ENCODE results near the gene MRPL4. TPM values are rescaled to one million over a fixed set of nuclear protein-coding genes. Genes with fewer than 3 reads are reported as not detected.

MRPL4 gene
- total RNA-seq, 2 experiments from 2014 or later: 115 to 116 TPM

GRCh38 chr19:10292789-10293636, 41.0 kb downstream of the MRPL4 start:
- Mint-ChIP-seq H3K4me1 (ENCODE audit: low read depth) (peaks cover 59% of the 10 kb centered on the region), H3K27me3 (ENCODE audit: low read depth) (peaks cover 70% of the 10 kb centered on the region), H3K27ac (no peak overlapping the region), H3K4me3 (peak overlapping the region; percentile 25), H3K36me3 (ENCODE audit: low read depth) (peaks cover 1% of the 10 kb centered on the region), H3K9me3 (no peaks in the 10 kb centered on the region)
- CTCF ChIA-PET: no interaction called here
- no peak for DNase-seq
- intact Hi-C loops (cut with micrococcal nuclease): no loop called here

DNA sequence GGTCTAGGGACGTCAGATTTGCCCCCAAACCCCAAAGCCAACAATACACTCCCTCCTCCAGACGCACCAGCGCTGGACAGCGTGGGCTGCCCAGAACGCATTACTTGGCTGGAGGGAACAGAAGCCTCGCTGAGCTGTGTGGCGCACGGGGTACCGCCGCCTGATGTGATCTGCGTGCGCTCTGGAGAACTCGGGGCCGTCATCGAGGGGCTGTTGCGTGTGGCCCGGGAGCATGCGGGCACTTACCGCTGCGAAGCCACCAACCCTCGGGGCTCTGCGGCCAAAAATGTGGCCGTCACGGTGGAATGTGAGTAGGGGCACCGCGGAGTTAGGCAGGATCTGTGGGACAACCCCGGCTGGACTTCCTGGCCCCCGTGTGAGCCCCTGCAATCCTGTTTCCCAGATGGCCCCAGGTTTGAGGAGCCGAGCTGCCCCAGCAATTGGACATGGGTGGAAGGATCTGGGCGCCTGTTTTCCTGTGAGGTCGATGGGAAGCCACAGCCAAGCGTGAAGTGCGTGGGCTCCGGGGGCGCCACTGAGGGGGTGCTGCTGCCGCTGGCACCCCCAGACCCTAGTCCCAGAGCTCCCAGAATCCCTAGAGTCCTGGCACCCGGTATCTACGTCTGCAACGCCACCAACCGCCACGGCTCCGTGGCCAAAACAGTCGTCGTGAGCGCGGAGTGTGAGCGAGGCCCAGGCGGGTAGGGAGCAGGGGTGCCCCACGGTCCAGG, 41.8 kb downstream of the MRPL4 start:
- no peak for DNase-seq
- H3K4me3 Mint-ChIP-seq: no peak overlapping the region

GRCh38 chr19:10294368-10294697, 42.3 kb downstream of the MRPL4 start:
- Mint-ChIP-seq H3K36me3 (ENCODE audit: low read depth) (peaks cover 1% of the 10 kb centered on the region), H3K9me3 (no peaks in the 10 kb centered on the region), H3K27me3 (ENCODE audit: low read depth) (peaks cover 60% of the 10 kb centered on the region), H3K4me3 (no peak overlapping the region), H3K27ac (no peak overlapping the region), H3K4me1 (ENCODE audit: low read depth) (peaks cover 48% of the 10 kb centered on the region)
- DNase-seq: no peak
- CTCF ChIA-PET: no interaction called here
- intact Hi-C loops (cut with micrococcal nuclease): no loop called here

More for the DNA sequence above, 41.8 kb downstream of the MRPL4 start:
- no peaks in the 10 kb centered on the region for H3K9me3 Mint-ChIP-seq
- intact Hi-C loops (cut with micrococcal nuclease): no loop called here
- H3K27ac Mint-ChIP-seq: no peak overlapping the region
- peaks cover 54% of the 10 kb centered on the region for H3K4me1 Mint-ChIP-seq (ENCODE audit: low read depth)
- H3K36me3 Mint-ChIP-seq (ENCODE audit: low read depth): peaks cover 1% of the 10 kb centered on the region
- CTCF ChIA-PET: no interaction called here
- peaks cover 63% of the 10 kb centered on the region for H3K27me3 Mint-ChIP-seq (ENCODE audit: low read depth)

GRCh38 chr19:10295305-10295846, 43.4 kb downstream of the MRPL4 start:
- Mint-ChIP-seq H3K9me3 (no peaks in the 10 kb centered on the region), H3K27me3 (ENCODE audit: low read depth) (peaks cover 56% of the 10 kb centered on the region), H3K4me1 (ENCODE audit: low read depth) (peaks cover 42% of the 10 kb centered on the region), H3K36me3 (ENCODE audit: low read depth) (peaks cover 1% of the 10 kb centered on the region), H3K27ac (no peak overlapping the region), H3K4me3 (peak overlapping the region; percentile 56)
- intact Hi-C loops (cut with micrococcal nuclease): loop anchor here (1.0 kb wide), 1 partner anchor 8 kb away; no protein-coding TSS in a partner anchor
- CTCF ChIA-PET: no interaction called here
- DNase-seq: peak; percentile 61

DNA sequence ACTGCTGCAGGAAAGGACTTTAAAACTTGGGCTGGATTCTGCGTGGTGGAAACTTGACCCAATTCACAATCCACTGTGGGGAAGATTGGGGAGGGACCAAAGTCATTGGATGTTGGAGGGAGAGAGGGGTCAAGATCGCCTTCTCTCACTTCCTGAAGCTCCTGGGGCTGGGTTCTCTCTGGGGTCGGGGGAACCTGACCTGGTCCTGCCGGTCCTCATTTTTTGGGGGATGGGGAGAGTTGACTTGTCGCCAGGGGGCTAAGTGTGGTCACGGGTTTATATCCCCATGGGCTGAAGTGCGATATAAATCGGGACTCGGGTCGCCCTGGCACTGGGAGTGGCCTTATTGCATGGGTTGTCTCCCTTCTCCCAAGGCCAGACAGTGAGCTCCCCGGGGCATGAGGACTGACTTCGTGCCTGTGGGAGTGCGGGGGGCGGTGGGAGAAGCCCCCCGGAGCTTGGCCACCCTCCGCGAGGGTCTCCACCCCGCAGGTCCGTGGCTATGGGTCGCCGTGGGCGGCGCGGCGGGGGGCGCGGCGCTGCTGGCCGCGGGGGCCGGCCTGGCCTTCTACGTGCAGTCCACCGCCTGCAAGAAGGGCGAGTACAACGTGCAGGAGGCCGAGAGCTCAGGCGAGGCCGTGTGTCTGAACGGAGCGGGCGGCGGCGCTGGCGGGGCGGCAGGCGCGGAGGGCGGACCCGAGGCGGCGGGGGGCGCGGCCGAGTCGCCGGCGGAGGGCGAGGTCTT, 44.0 kb downstream of the MRPL4 start:
- peaks cover 50% of the 10 kb centered on the region for H3K27me3 Mint-ChIP-seq (ENCODE audit: low read depth)
- intact Hi-C loops (cut with micrococcal nuclease): loop anchor here (1.0 kb wide), 1 partner anchor 9 kb away; no protein-coding TSS in a partner anchor
- H3K9me3 Mint-ChIP-seq: no peaks in the 10 kb centered on the region
- no peak for DNase-seq
- H3K4me3 Mint-ChIP-seq: peak overlapping the region; percentile 56
- H3K4me1 Mint-ChIP-seq (ENCODE audit: low read depth): peaks cover 38% of the 10 kb centered on the region
- H3K36me3 Mint-ChIP-seq (ENCODE audit: low read depth): peaks cover 1% of the 10 kb centered on the region
- H3K27ac Mint-ChIP-seq: no peak overlapping the region
- CTCF ChIA-PET: interaction anchor here (0.6 to 1.0 kb wide), 2 partner anchors 25 to 117 kb away, joined by 4 read pairs; partner anchors contain the start of gene ICAM1

DNA sequence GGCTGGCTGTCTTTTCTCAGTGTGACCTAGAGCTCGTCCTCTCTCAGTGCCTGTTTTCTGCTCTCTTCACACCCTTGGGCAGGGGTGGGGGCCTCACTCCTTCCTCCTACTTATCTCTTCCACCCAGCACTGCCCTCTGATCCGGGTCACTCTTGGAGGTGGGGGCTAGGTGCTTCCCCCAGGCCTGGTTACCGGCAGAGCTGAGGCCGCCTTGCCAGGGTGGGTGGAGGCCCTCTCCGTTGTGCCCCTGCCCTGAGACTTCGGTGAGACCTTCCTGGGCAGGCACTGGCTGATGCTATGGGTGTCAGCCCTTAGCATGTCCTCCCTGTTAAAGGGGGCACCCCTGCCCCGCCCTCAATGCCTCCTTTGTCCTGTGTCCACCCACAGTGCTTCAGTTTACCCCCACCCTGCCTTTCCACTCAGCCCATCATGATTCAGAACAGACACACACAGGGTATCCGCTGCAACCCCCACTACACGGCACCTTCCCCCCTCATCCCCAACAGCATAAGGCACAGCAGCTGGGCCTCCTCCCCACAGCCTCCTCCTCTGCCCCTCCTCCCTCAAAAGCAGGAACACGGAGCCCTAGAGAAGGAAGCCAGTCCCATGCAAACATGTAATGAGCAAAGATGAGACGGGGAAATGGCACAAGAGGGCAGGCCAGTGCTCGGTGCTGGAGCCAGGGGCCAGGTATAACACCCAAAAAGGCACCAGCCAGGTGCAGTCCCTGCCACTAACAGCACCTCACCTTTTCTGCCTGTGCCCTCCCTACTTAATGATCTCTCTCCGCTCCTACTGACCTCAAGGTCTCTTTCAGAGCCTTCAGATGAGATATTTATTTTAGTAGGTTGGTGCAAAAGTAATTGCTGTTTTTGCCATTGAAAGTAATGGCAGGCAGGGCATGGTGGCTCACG, 47.8 kb downstream of the MRPL4 start:
- Mint-ChIP-seq H3K4me3 (no peak overlapping the region), H3K4me1 (ENCODE audit: low read depth) (peaks cover 10% of the 10 kb centered on the region), H3K27me3 (ENCODE audit: low read depth) (peaks cover 12% of the 10 kb centered on the region), H3K9me3 (no peaks in the 10 kb centered on the region), H3K36me3 (ENCODE audit: low read depth) (peaks cover 1% of the 10 kb centered on the region), H3K27ac (no peak overlapping the region)
- intact Hi-C loops (cut with micrococcal nuclease): no loop called here
- CTCF ChIA-PET: interaction anchor here (0.6 to 1.3 kb wide), 3 partner anchors 16 to 233 kb away, joined by 3 to 6 read pairs (median 4); partner anchors contain the start of gene FDX2
- DNase-seq: no peak

DNA sequence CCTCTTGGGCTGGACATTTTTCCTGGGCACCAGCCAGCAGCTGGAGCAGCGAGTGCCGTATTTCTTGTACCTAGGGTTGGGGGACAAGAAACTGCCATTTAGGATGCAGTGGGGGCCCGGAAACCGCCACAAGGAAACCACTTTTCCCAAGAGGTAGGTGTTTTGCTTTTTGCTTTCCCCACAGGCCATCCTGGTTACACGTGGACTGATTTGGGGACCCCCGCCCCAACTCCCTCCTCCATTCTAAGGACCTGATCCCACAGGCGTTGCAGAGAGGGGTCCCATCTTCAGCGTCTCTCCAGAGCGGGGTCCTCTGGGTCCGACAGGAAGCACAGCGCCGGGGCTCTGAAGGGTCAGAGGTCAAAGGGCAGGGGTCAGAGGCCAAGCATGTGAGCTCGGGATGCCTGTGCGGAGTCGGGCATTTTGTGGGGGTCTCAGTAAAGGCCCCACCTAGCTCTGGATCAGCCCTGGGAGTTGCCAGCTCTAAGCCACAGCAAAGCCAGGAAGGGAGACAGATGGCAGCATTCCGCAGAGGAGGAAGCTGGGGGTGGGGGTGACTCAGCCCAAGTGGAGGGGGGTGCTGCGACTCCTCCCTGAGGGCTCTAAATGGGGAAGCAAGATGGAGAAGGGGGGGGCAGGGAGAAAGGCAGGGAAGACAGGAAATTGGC, 53.3 kb downstream of the MRPL4 start:
- Mint-ChIP-seq H3K4me1 (ENCODE audit: low read depth) (no peaks in the 10 kb centered on the region), H3K27ac (no peak overlapping the region)

DNA sequence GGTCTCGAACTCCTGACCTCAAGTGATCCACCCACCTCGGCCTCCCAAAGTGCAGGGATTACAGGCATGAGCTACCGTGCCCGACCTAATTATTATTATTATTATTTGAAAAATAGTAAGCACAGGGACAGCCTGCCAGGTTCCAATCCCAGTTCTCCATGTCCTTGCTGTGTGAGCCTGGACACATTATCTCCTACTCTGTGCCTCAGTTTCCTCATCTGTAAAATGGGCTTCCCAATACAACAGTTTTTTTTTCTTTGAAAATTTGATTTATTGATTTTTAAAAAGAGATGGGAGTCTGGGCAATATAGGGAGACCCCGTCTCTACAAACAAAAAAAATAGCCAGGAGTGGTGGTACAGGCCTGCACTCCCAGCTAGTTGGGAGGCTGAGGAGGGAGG, 54.3 kb downstream of the MRPL4 start:
- Mint-ChIP-seq H3K4me1 (ENCODE audit: low read depth) (no peaks in the 10 kb centered on the region), H3K27me3 (ENCODE audit: low read depth) (no peaks in the 10 kb centered on the region), H3K9me3 (no peaks in the 10 kb centered on the region), H3K27ac (no peak overlapping the region), H3K36me3 (ENCODE audit: low read depth) (peaks cover 6% of the 10 kb centered on the region), H3K4me3 (no peak overlapping the region)
- intact Hi-C loops (cut with micrococcal nuclease): no loop called here
- DNase-seq: no peak
- CTCF ChIA-PET: interaction anchor here (1.5 kb wide), 1 partner anchor 37 kb away, joined by 4 read pairs; no protein-coding TSS in a partner anchor

More for the DNA sequence above, 53.3 kb downstream of the MRPL4 start:
- intact Hi-C loops (cut with micrococcal nuclease): no loop called here
- no peak for DNase-seq
- H3K36me3 Mint-ChIP-seq (ENCODE audit: low read depth): peaks cover 4% of the 10 kb centered on the region
- no peaks in the 10 kb centered on the region for H3K27me3 Mint-ChIP-seq (ENCODE audit: low read depth)
- H3K4me3 Mint-ChIP-seq: no peak overlapping the region
- H3K9me3 Mint-ChIP-seq: no peaks in the 10 kb centered on the region
- CTCF ChIA-PET: interaction anchor here (1.5 kb wide), 1 partner anchor 36 kb away, joined by 4 read pairs; no protein-coding TSS in a partner anchor

DNA sequence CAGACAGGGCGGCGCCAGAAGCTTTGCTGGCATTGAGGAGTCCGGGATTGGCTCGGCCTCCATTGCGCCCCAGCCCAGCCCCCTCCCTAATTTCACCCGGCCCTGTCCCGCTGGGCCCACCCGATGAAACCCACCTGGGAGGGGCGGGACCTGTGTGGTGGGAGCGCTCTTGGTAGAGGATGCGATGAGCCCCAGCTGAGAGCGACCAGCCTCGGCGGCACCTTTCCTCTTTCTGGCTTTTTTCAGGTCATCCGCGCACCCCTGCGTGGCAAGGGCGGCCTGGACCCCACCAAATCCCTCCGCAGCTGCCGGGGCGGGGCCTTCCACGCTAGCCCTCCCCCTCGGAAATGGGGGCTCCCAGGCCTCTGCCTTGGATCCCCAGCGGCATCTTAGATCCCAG, 57.4 kb downstream of the MRPL4 start, which contains the start of gene ZGLP1:
Gene ZGLP1 (minus strand): TSS at position 393 of the 400 bp plus-strand sequence.
- CTCF ChIA-PET: no interaction called here
- Mint-ChIP-seq H3K9me3 (no peaks in the 10 kb centered on the region), H3K27ac (no peak within 1 kb of the TSS), H3K36me3 (ENCODE audit: low read depth) (peaks cover 8% of the 10 kb centered on the region), H3K4me3 (no peak within 1 kb of the TSS), H3K4me1 (ENCODE audit: low read depth) (peaks cover 3% of the 10 kb centered on the region), H3K27me3 (ENCODE audit: low read depth) (no peaks in the 10 kb centered on the region)
- intact Hi-C loops (cut with micrococcal nuclease): no loop called here
- DNase-seq: no peak

Measured in activated naive CD4-positive, alpha-beta T cell treated with anti-CD3 and anti-CD28 coated beads for 36 hours (primary cell).